Activated CD4-positive, alpha-beta T cell treated with anti-CD3 and anti-CD28 coated beads for 36 hours (primary cell): ENCODE data around the gene ITGB2. TPM values are rescaled to one million over a fixed set of nuclear protein-coding genes. Genes with fewer than 3 reads are reported as not detected.
"Not testable (repeated sequence)": the region's sequence is repeated elsewhere in the genome, so short reads cannot be mapped to it uniquely, and the experiment has no call there.

Source experiments
- ATAC-seq: fragments of 200-7000 bp; cut with Tn5 transposase; one replicate; pipeline ENCODE4 v1.10.0; 2021; ENCODE audit warnings: mild to moderate bottlenecking, moderate library complexity
- CTCF ChIA-PET: fragments of 350-600 bp; sonication (Branson Sonifier 250); formaldehyde crosslinking; loops from one replicate; lab custom pipeline; 2021; ENCODE audit warnings: antibody characterized with exemption; lab: Charles Lee
- POLR2A ChIA-PET: fragments of 350-600 bp; sonication (Branson Sonifier 250); formaldehyde crosslinking; loops from one replicate; lab custom pipeline; 2021; ENCODE audit warnings: antibody characterized with exemption, inconsistent platforms; lab: Charles Lee
- DNase-seq: peaks from one replicate; pipeline ENCODE4 v3.0.0-alpha.2; 2020
- H3K27ac Mint-ChIP-seq: one replicate; pipeline ENCODE4 v1.8.0; 2021; ENCODE audit warnings: mixed read lengths
- H3K27me3 Mint-ChIP-seq: one replicate; pipeline ENCODE4 v1.8.0; 2021; ENCODE audit warnings: mixed read lengths
- H3K36me3 Mint-ChIP-seq: one replicate; pipeline ENCODE4 v1.8.0; 2021; ENCODE audit warnings: low read depth, mixed read lengths
- H3K4me1 Mint-ChIP-seq: one replicate; pipeline ENCODE4 v1.8.0; 2021; ENCODE audit warnings: mixed read lengths
- H3K4me3 Mint-ChIP-seq: one replicate; pipeline ENCODE4 v1.8.0; 2021; ENCODE audit warnings: mild to moderate bottlenecking, moderate library complexity, mixed read lengths
- H3K9me3 Mint-ChIP-seq: one replicate; pipeline ENCODE4 v1.8.0; 2021; ENCODE audit warnings: low read depth, mixed read lengths
- intact Hi-C, 2 experiments: fragments of 100-400 bp; cut with DNase I in 1 of 2; cut with micrococcal nuclease in 1 of 2; formaldehyde crosslinking; loops; one replicate each; pipeline versions ENCODE4 v1.14.2 to v1.15.1; 2022 to 2024; cut with DNase I, micrococcal nuclease
- total RNA-seq, 2 experiments: library from RNA; stranded (reverse); gene quantifications; one replicate each; pipeline ENCODE4 v1.2.3, GENCODE V29; 2021

ITGB2 gene
- total RNA-seq, 2 experiments from 2014 or later: 217 to 250 TPM

DNA sequence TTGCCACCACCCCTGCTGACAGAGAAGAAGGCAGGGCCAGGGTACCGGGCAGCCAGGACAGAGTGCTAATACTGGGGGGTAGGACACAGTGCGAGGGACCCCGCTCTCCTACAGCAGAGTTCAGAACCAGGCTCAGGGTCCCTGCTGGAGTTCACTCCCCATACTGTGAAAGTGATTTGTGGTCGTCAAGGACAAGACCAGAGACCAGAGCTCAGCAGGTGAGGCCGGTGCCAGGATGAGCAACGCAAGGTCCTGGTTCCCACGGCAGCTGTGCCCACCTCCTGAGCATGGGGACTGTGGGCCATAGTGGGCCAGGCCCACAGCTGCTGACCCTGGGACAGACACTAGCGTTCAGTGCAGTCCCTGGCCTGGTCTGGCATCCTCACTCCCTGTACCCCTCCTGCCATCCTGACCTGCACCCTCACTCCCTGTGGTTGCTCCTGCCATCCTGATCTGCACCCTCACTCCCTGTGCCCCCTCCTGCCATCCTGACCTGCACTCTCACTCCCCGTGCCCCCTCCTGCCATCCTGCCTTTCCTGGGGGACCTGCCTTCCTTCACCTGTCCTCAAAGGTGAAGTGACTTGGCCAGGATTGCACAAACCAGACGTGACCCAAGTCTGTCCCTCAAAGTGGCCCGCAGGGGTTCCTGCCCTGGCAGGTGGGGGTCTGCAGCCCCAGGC, 33.4 kb downstream of the ITGB2 start:
- Mint-ChIP-seq H3K9me3 (no peaks in the 10 kb centered on the region), H3K4me3 (no peak overlapping the region), H3K27ac (no peak overlapping the region), H3K4me1 (peaks cover 2% of the 10 kb centered on the region), H3K27me3 (no peaks in the 10 kb centered on the region), H3K36me3 (peaks cover 39% of the 10 kb centered on the region)
- DNase-seq: no peak
- intact Hi-C loops: no loop called here
- CTCF ChIA-PET: interaction anchor here (1.0 to 1.4 kb wide), 2 partner anchors 9 to 250 kb away, joined by 3 to 5 read pairs; no protein-coding TSS in a partner anchor
- ATAC-seq: no peak
- POLR2A ChIA-PET: no interaction called here

DNA sequence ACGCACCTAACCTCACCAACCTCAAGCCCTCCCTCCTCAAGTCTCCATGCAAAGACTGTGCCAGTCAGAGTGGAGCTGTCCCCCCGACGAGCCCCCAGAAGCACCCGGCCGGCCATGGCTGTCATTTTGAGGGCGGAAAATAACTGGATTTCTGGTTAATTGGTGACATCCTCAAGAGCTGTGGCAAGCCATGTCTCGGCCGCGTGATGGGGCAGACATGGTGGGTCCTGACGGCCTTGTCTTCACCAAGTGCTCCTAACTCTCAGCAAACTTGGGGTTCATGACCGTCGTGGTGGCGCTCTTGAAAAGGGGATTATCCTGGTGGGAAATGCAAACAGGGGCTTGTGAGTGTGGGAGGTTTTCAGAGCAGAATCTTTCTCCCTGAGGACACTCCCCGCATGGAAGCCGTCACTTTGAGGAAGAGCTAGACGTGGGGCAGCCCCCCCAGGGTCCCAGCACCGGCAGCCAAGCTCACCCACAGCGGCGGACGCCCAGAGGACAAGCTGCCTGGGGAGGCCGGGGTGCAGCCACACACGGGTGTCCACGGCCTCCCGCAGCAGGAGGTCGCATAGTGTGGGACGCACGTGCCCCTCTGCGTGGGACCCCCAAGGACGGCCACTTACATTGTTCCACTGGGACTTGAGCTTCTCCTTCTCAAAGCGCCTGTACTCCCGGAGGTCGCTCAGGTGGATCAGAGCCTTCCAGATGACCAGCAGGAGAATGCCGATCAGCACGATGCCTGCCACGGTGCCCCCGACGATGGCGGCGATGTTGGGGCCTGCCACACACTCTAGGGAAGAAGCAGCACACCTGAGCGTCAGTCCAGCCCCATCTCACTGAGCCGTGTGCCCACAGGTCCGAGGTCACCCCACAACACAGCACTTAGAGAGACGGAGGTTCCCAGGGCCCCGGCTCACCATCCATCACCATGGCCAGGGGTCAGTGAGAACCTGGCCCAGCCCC, 34.3 kb downstream of the ITGB2 start:
- intact Hi-C loops: no loop called here
- H3K9me3 Mint-ChIP-seq: no peaks in the 10 kb centered on the region
- H3K27ac Mint-ChIP-seq: no peak overlapping the region
- no peak for ATAC-seq
- CTCF ChIA-PET: interaction anchor here (1.0 kb wide), 1 partner anchor 251 kb away, joined by 3 read pairs; no protein-coding TSS in a partner anchor
- peaks cover 10% of the 10 kb centered on the region for H3K4me1 Mint-ChIP-seq
- DNase-seq: no peak
- POLR2A ChIA-PET: interaction anchor here (0.6 kb wide), 1 partner anchor 555 kb away, joined by 3 read pairs; no protein-coding TSS in a partner anchor
- H3K4me3 Mint-ChIP-seq: no peak overlapping the region
- H3K36me3 Mint-ChIP-seq: peaks cover 34% of the 10 kb centered on the region
- H3K27me3 Mint-ChIP-seq: no peaks in the 10 kb centered on the region

DNA sequence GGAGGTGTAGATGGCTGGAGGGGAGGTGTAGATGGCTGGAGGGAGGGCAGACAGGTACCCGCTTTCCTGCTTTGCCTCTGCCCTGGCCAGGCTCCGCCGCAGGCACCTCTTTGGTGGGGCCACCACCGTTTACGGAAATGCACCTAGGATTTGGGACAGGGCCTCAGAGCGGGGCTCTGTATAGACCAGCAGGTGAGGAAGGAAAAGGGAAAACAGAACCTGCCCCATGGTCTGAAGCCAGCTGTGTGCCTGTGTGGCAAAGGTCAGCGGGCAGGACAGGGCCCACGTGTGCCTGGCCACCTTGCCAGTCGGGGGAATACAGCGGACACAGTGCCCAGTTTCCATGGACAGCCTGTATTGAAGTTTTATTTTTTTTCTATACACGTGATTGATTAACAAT, 35.1 kb downstream of the ITGB2 start:
- CTCF ChIA-PET: no interaction called here
- POLR2A ChIA-PET: no interaction called here

DNA sequence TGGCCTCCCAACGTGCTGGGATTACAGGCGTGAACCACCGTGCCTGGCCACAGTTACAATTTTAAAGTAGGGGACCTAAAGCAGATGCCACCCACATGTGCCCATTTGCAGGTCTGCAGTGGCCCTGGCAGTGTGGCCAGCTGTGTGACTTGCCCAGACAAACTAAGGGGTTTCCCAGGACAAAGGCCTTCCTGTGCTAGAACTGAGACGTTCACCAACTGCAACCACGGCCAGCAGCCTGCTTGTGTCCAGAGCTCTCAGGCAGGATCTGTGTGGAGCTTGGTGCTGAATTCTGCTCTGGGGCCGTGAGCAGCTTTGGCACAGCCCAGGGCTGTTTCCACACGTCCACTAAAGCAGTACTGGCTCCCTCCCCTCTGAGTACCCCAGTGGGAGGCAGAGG, 36.6 kb downstream of the ITGB2 start:
- Mint-ChIP-seq H3K36me3 (peaks cover 22% of the 10 kb centered on the region), H3K4me3 (no peak overlapping the region), H3K9me3 (no peaks in the 10 kb centered on the region), H3K4me1 (peaks cover 22% of the 10 kb centered on the region), H3K27ac (no peak overlapping the region), H3K27me3 (no peaks in the 10 kb centered on the region)
- intact Hi-C loops: no loop called here
- ChIA-PET CTCF (interaction anchor here (0.6 to 1.4 kb wide), 3 partner anchors 8 to 253 kb away, joined by 3 to 6 read pairs (median 6); no protein-coding TSS in a partner anchor), POLR2A (no interaction called here)
- DNase-seq (no peak), ATAC-seq (no peak)

More for the DNA sequence above, 35.1 kb downstream of the ITGB2 start:
- no peak for DNase-seq
- Mint-ChIP-seq H3K4me1 (peaks cover 18% of the 10 kb centered on the region), H3K27ac (no peak overlapping the region), H3K36me3 (peaks cover 31% of the 10 kb centered on the region), H3K4me3 (no peak overlapping the region), H3K9me3 (no peaks in the 10 kb centered on the region), H3K27me3 (no peaks in the 10 kb centered on the region)
- ATAC-seq: no peak
- intact Hi-C loops: no loop called here

DNA sequence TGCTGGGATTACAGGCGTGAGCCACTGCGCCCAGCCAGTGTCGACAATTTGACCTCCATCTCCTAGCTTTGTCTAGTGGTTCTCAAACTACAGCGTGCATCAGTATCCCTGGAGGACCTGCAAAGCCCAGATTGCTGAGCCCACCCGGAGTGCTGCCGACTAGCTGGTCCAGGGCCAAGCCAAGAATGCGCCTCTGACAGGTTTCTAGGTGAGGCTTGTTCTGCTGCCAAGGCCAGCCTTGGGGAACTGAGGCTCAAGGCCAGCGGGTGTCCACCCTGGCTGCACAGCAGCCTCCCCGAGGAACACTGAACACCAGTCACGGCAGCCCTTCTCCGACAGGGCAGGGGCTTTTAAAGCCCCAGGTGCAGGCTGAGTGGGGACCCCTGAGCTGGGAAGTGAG, 37.4 kb downstream of the ITGB2 start:
- CTCF ChIA-PET: interaction anchor here (1.1 to 1.4 kb wide), 3 partner anchors 8 to 15 kb away, joined by 3 to 6 read pairs (median 6); no protein-coding TSS in a partner anchor
- ATAC-seq: no peak
- H3K4me1 Mint-ChIP-seq: peaks cover 22% of the 10 kb centered on the region
- DNase-seq: no peak
- H3K9me3 Mint-ChIP-seq: no peaks in the 10 kb centered on the region
- peaks cover 22% of the 10 kb centered on the region for H3K36me3 Mint-ChIP-seq
- no peak overlapping the region for H3K27ac Mint-ChIP-seq
- H3K27me3 Mint-ChIP-seq: no peaks in the 10 kb centered on the region
- H3K4me3 Mint-ChIP-seq: no peak overlapping the region
- intact Hi-C loops: no loop called here
- POLR2A ChIA-PET: interaction anchor here (0.7 to 1.8 kb wide), 3 partner anchors 11 to 44 kb away, joined by 3 to 5 read pairs (median 4); no protein-coding TSS in a partner anchor

DNA sequence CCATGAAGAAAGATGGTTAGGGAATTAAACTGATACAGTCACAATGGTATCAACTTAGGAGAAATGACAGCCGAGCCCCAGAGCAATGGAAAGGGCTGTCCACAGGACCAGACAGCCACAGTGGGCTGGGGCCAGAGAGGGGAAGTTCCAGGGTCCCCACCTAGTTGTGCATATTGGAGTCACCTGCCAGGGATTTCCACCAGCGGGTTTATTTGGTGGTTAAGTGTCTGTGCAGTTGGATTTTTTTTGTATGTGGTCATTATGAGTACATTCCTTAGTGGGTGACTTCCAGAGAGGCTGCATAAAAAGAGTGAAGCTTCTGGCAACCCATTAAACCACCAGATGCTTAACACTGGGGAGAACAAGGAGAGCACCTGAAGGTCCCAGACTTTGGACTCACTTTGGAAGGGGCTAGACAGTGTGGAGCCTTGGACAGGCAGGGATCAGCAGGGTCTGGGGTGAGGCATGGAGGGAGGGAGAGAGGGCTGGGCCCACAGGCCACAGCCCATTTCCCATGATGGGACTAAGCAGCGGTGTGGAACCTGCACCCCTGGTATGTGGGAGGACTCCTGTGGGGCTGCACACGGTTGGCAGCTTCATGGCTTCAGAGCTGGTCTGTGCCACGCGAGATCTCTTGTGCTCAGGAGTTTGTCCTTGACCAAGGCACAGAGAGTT, 39.4 kb downstream of the ITGB2 start:
- Mint-ChIP-seq H3K4me1 (peaks cover 22% of the 10 kb centered on the region), H3K27me3 (no peaks in the 10 kb centered on the region), H3K27ac (peak overlapping the region; percentile 73), H3K4me3 (no peak overlapping the region), H3K9me3 (no peaks in the 10 kb centered on the region), H3K36me3 (peaks cover 7% of the 10 kb centered on the region)
- intact Hi-C loops: no loop called here
- ATAC-seq (peak; percentile 45), DNase-seq (peak; percentile 34)
- ChIA-PET CTCF (interaction anchor here (0.8 to 1.5 kb wide), 7 partner anchors 9 to 88 kb away, joined by 3 to 9 read pairs (median 4); no protein-coding TSS in a partner anchor), POLR2A (interaction anchor here (0.6 kb wide), 1 partner anchor 128 kb away, joined by 3 read pairs; no protein-coding TSS in a partner anchor)

DNA sequence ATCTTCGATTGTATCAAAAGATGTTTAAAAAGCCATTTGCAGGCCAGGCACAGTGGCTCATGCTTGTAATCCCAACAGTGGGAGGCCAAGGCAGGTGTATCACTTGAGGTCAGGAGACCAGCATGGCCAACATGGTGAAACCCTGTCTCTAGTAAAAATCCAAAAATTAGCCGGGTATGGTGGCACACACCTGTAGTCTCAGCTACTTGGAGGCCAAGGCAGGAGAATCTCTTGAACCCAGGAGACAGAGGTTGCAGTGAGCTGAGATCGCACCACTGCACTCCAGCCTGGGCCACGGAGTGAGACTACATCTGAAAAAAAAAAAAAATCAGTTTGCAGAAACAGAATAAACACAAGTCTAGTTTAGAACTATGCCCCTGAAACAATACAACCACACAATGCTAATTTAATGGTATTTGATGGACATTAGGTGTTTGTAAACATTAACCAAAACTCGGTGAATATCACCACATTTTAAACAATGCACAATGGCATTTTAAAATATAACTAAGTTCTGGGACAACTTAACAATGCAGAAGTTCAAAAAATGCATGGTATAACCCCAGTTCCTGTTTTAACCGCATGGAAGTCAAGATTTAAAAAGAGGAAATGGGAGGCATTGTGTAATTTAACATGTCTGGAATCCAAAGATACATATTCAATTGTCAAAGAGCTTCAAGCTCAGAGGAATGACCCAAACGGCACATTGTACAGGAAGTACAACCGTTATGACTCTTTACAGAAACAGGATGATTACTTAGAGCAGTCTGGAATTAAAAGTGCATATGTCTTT, 40.1 kb downstream of the ITGB2 start:
- peaks cover 1% of the 10 kb centered on the region for H3K36me3 Mint-ChIP-seq
- ChIA-PET CTCF (interaction anchor here (0.6 to 1.5 kb wide), 5 partner anchors 12 to 82 kb away, joined by 3 to 9 read pairs (median 5); no protein-coding TSS in a partner anchor), POLR2A (interaction anchor here (0.6 kb wide), 1 partner anchor 78 kb away, joined by 4 read pairs; no protein-coding TSS in a partner anchor)
- intact Hi-C loops: no loop called here
- H3K4me3 Mint-ChIP-seq: no peak overlapping the region
- ATAC-seq (peak; percentile 60), DNase-seq (no peak)
- peak overlapping the region; percentile 73 for H3K27ac Mint-ChIP-seq
- H3K27me3 Mint-ChIP-seq: no peaks in the 10 kb centered on the region
- H3K9me3 Mint-ChIP-seq: no peaks in the 10 kb centered on the region
- H3K4me1 Mint-ChIP-seq: peaks cover 25% of the 10 kb centered on the region

DNA sequence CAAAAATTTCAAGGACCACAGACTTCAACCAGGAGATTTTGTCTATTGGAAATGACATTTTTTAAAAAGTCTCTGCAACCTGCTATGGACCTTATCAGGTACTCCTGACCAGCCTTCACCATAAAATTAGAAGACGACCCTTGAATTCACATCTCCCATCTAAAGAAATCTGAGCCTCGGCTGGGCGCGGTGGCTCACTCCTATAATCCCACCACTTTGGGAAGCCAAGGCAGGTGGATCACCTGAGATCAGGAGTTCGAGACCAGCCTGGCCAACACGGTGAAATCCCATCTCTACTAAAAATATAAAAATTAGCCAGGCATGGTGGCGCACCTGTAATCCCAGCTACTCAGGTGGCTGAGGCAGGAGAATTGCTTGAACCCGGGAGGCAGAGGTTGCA, 41.5 kb downstream of the ITGB2 start:
- CTCF ChIA-PET: interaction anchor here (0.8 to 1.1 kb wide), 2 partner anchors 383 to 414 kb away, joined by 3 read pairs; no protein-coding TSS in a partner anchor
- DNase-seq, H3K4me3 Mint-ChIP-seq, POLR2A ChIA-PET, H3K27ac Mint-ChIP-seq, H3K9me3 Mint-ChIP-seq, H3K27me3 Mint-ChIP-seq, ATAC-seq, H3K36me3 Mint-ChIP-seq: not testable (repeated sequence)
- H3K4me1 Mint-ChIP-seq: peaks cover 36% of the 10 kb centered on the region
- intact Hi-C loops: loop anchor here (5.0 to 10.0 kb wide), 3 partner anchors 33 to 1014 kb away; partner anchors contain the start of gene AGPAT3 (in 1 of the 2)

DNA sequence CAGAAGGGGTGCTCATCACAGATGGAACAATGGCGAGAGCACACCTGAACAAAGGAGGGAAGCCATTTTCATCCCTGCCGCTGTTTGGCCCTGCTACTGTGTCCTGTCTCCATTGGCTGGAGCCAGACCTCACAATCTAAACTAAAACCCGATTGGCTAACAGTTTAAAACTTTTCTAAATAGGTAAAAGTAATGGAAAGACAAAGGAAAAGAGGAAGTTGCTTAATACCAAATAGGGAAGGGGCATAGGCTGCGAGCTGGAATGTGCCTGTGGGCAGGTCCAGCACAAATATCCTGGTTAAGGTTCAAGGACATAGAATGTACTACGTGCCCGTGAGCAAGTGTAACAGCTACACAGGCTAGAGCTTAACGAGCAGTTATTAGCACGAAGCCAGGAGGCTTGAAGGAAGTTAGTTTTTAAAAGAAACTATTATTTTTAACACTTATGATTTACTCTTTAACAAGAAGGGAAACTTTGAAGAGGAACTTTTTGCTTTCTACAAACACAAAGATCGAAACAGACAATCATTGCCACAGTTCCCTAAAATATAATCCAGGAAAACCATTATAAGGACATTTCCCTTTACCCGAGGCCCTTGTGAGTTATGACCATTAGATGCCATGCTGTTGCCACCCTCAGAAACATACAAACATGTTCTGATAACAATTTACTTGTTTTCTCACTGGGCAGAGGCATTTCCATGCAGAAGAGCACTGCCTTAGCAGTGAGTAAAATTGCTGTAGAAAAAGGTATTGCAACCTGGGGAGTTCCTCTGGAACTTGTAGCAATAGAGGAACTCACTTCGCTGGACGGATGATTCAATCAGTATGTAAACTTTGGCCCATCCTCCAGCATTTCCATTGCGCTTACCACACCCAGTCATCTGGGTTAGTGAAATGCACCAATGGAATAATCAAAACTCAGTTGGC, 42.4 kb downstream of the ITGB2 start:
- no peak for ATAC-seq
- CTCF ChIA-PET: interaction anchor here (0.8 to 1.2 kb wide), 5 partner anchors 10 to 415 kb away, joined by 3 to 5 read pairs (median 3); partner anchors contain the start of gene UBE2G2
- no peaks in the 10 kb centered on the region for H3K36me3 Mint-ChIP-seq
- no peak overlapping the region for H3K4me3 Mint-ChIP-seq
- DNase-seq: no peak
- POLR2A ChIA-PET: no interaction called here
- H3K9me3 Mint-ChIP-seq: no peaks in the 10 kb centered on the region
- no peaks in the 10 kb centered on the region for H3K27me3 Mint-ChIP-seq
- peaks cover 36% of the 10 kb centered on the region for H3K4me1 Mint-ChIP-seq
- no peak overlapping the region for H3K27ac Mint-ChIP-seq
- intact Hi-C loops: loop anchor here (5.0 to 10.0 kb wide), 3 partner anchors 34 to 1014 kb away; partner anchors contain the start of gene AGPAT3 (in 1 of the 2)
